HPDE6-E6E7 (cell line): ENCODE data around the gene RBM26.
"Not testable (repeated sequence)": the region's sequence is repeated elsewhere in the genome, so short reads cannot be mapped to it uniquely, and the experiment has no call there.

Experiments used
- DNase-seq: peaks from one replicate; pipeline ENCODE4 v3.0.0; 2011; ENCODE audit warnings: missing footprints; ENCODE audit errors: extremely low spot score

The RBM26 gene

DNA sequence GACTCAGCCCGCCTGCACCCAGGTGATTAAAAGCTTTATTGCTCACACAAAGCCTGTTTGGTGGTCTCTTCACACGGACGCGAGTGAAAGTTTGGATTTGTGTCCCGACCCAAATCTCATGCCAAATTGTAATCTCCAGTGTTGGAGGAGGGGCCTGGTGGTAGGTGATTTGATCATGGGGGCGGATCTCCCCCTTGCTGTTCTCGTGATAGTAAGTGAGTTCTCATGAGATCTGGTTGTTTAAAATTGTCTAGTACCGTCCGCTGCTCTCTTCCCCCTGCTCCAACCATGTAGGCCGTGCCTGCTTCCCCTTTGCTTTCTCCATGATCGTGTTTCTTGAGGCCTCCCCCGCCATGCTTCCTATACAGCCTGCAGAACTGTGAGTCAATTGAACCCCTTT, 126.3 kb downstream of the RBM26 start:
- not testable (repeated sequence) for DNase-seq

GRCh38 chr13:79273045-79273444, 133.0 kb downstream of the RBM26 start:
- DNase-seq: no peak

GRCh38 chr13:79271616-79272015, 134.4 kb downstream of the RBM26 start:
- no peak for DNase-seq

DNA sequence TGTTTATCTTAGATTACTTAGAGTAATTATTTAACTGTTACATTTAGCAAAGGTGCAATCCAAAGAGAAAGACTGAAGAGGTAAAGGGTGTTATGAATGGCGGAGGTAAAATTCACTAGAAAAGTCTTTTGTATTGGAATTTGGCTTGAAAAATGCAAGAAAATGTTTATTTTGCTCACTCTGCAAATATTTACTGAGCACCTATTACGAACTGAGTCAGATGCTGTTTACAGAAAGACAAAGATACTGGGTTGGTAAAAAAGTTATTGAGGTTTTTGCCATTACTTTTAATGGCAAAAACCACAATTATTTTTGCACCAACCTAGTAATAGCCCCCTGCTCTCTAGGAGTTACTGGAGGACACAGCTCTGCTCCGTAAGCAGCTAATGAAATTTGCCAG, 135.2 kb downstream of the RBM26 start:
- no peak for DNase-seq
